NCI-H82 treated with DMSO at 0.1 percent for 48 hours (cell line): Measurements from ENCODE around the gene SEMA3E.

Experiments
- DNase-seq: peaks from one replicate; lab custom pipeline; 2025; ENCODE audit not compliant: unreplicated experiment; lab: John Stamatoyannopoulos, UW

The SEMA3E gene

GRCh38 chr7:83643012-83643411 lies 5.9 kb downstream of the SEMA3E start:
- no peak for DNase-seq

GRCh38 chr7:83640731-83641537 lies 8.0 kb downstream of the SEMA3E start:
- DNase-seq = no peak

- DNase-seq = no peak
Measured at GRCh38 chr7:83640240-83640639, 8.7 kb downstream of the SEMA3E start.

- no peak for DNase-seq
Measured at GRCh38 chr7:83633516-83633915, 15.4 kb downstream of the SEMA3E start.

GRCh38 chr7:83629117-83629880 lies 19.6 kb downstream of the SEMA3E start:
- DNase-seq = no peak

- no peak for DNase-seq
Measured at GRCh38 chr7:83617858-83618257, 31.1 kb downstream of the SEMA3E start.

- DNase-seq = no peak
Measured at GRCh38 chr7:83614112-83614511, 34.8 kb downstream of the SEMA3E start.

- no peak for DNase-seq
Measured at GRCh38 chr7:83613232-83613631, 35.7 kb downstream of the SEMA3E start.

GRCh38 chr7:83611776-83612175 lies 37.2 kb downstream of the SEMA3E start:
- DNase-seq = no peak

- no peak for DNase-seq
Measured at GRCh38 chr7:83610649-83611304, 38.2 kb downstream of the SEMA3E start.

GRCh38 chr7:83608716-83609115 lies 40.2 kb downstream of the SEMA3E start:
- no peak for DNase-seq

- no peak for DNase-seq
Measured at GRCh38 chr7:83603649-83604048, 45.3 kb downstream of the SEMA3E start.

- DNase-seq = no peak
Measured at GRCh38 chr7:83599131-83599530, 49.8 kb downstream of the SEMA3E start.

GRCh38 chr7:83593921-83594475 lies 54.9 kb downstream of the SEMA3E start:
- DNase-seq = no peak

- DNase-seq = peak; percentile 84
Measured at GRCh38 chr7:83588602-83589240, 60.2 kb downstream of the SEMA3E start.

GRCh38 chr7:83586281-83586680 lies 62.7 kb downstream of the SEMA3E start:
- DNase-seq = no peak

GRCh38 chr7:83581667-83582435 lies 67.1 kb downstream of the SEMA3E start:
- no peak for DNase-seq

- DNase-seq = no peak
Measured at GRCh38 chr7:83579740-83580139, 69.2 kb downstream of the SEMA3E start.

- no peak for DNase-seq
Measured at GRCh38 chr7:83575436-83575835, 73.5 kb downstream of the SEMA3E start.

- DNase-seq = no peak
Measured at GRCh38 chr7:83574616-83575015, 74.3 kb downstream of the SEMA3E start.
